H9 (cell line): ENCODE data around the gene CBX3. TPM values are rescaled to one million over a fixed set of nuclear protein-coding genes. Genes with fewer than 3 reads are reported as not detected.

Experiments
- DNase-seq: peaks from one replicate; pipeline ENCODE4 v3.0.0-alpha.2; 2017
- H2AFZ ChIP-seq: one replicate; pipeline ENCODE4 v1.6.1; 2013; ENCODE audit warnings: mild to moderate bottlenecking, low read length, control low read depth, moderate library complexity
- H2AK5ac ChIP-seq: 2 replicates; pipeline ENCODE4 v1.6.1; 2013; ENCODE audit warnings: low read length, control low read depth, mixed read lengths; ENCODE audit not compliant: insufficient read length
- H2BK120ac ChIP-seq: one replicate; pipeline ENCODE4 v1.6.1; 2013; ENCODE audit warnings: low read depth, mild to moderate bottlenecking, low read length, control low read depth, inconsistent platforms; ENCODE audit not compliant: poor library complexity, severe bottlenecking
- H2BK12ac ChIP-seq: 2 replicates; pipeline ENCODE4 v1.6.1; 2013; ENCODE audit warnings: low read length, control low read depth, mixed read lengths, low read depth; ENCODE audit not compliant: insufficient read length
- H2BK15ac ChIP-seq: 2 replicates; pipeline ENCODE4 v1.6.1; 2013; ENCODE audit warnings: low read depth, low read length, control low read depth
- H2BK20ac ChIP-seq: one replicate; pipeline ENCODE4 v1.6.1; 2013; ENCODE audit warnings: low read depth, mild to moderate bottlenecking, low read length, control low read depth, inconsistent platforms; ENCODE audit not compliant: poor library complexity, severe bottlenecking
- H2BK5ac ChIP-seq: 2 replicates; pipeline ENCODE4 v1.6.1; 2013; ENCODE audit warnings: low read length, control low read depth, mixed read lengths; ENCODE audit not compliant: insufficient read length
- H3K14ac ChIP-seq: 2 replicates; pipeline ENCODE4 v1.6.1; 2013; ENCODE audit warnings: low read length, control low read depth; ENCODE audit not compliant: insufficient read depth
- H3K18ac ChIP-seq: 2 replicates; pipeline ENCODE4 v1.6.1; 2013; ENCODE audit warnings: low read depth, mild to moderate bottlenecking, mixed read lengths, low read length, control low read depth; ENCODE audit not compliant: insufficient read length
- H3K23ac ChIP-seq: 2 replicates; pipeline ENCODE4 v1.6.1; 2013; ENCODE audit warnings: low read length, control low read depth, mixed read lengths, low read depth; ENCODE audit not compliant: insufficient read length
- H3K23me2 ChIP-seq: 2 replicates; pipeline ENCODE4 v1.6.1; 2013; ENCODE audit warnings: low read depth, mild to moderate bottlenecking, mixed read lengths, low read length, control low read depth; ENCODE audit not compliant: insufficient read length, poor library complexity, severe bottlenecking
- H3K27ac ChIP-seq: 2 replicates; pipeline ENCODE4 v1.5.1; 2013; ENCODE audit warnings: low read length, control low read depth, mixed read lengths, low read depth; ENCODE audit not compliant: insufficient read length
- H3K27me3 ChIP-seq: 2 replicates; pipeline ENCODE4 v1.6.1; 2013; ENCODE audit warnings: low read length, control low read depth, inconsistent platforms; ENCODE audit not compliant: insufficient read depth
- H3K4ac ChIP-seq: 2 replicates; pipeline ENCODE4 v1.6.1; 2013; ENCODE audit warnings: low read depth, mild to moderate bottlenecking, control low read depth, inconsistent platforms, low read length, moderate library complexity
- H3K4me1 ChIP-seq: 2 replicates; pipeline ENCODE4 v1.6.1; 2013; ENCODE audit warnings: low read length, control low read depth, inconsistent platforms; ENCODE audit not compliant: insufficient read depth
- H3K4me2 ChIP-seq: 2 replicates; pipeline ENCODE4 v1.6.1; 2013; ENCODE audit warnings: low read length, control low read depth, mixed read lengths; ENCODE audit not compliant: insufficient read length, insufficient read depth
- H3K56ac ChIP-seq: 2 replicates; pipeline ENCODE4 v1.6.1; 2013; ENCODE audit warnings: low read depth, mild to moderate bottlenecking, mixed read lengths, low read length, control low read depth; ENCODE audit not compliant: insufficient read length
- H3K79me1 ChIP-seq: 2 replicates; pipeline ENCODE4 v1.6.1; 2013; ENCODE audit warnings: low read depth, mild to moderate bottlenecking, moderate library complexity, low read length, control low read depth, inconsistent platforms; ENCODE audit not compliant: insufficient read depth, poor library complexity, severe bottlenecking
- H3K79me2 ChIP-seq: 2 replicates; pipeline ENCODE4 v1.6.1; 2013; ENCODE audit warnings: low read length, control low read depth, inconsistent platforms; ENCODE audit not compliant: insufficient read depth
- H3K9ac ChIP-seq: 2 replicates; pipeline ENCODE4 v1.6.1; 2013; ENCODE audit warnings: low read length, control low read depth, mixed read lengths; ENCODE audit not compliant: insufficient read length; ENCODE audit errors: extremely low read depth
- H3K9me3 ChIP-seq: one replicate; pipeline ENCODE4 v1.6.1; 2013; ENCODE audit warnings: low read depth, low read length, inconsistent platforms; ENCODE audit not compliant: control insufficient read depth
- H3T11ph ChIP-seq: one replicate; pipeline ENCODE4 v1.6.1; 2013; ENCODE audit warnings: mild to moderate bottlenecking, low read length, control low read depth, inconsistent platforms
- H4K20me1 ChIP-seq: one replicate; pipeline ENCODE4 v1.6.1; 2013; ENCODE audit not compliant: control insufficient read depth, insufficient read length, insufficient read depth
- H4K5ac ChIP-seq: 2 replicates; pipeline ENCODE4 v1.6.1; 2013; ENCODE audit warnings: low read depth, mild to moderate bottlenecking, mixed read lengths, low read length, control low read depth; ENCODE audit not compliant: insufficient read length
- H4K8ac ChIP-seq: replicated peaks from 2 replicates; pipeline ENCODE4 v1.6.1; 2013; ENCODE audit warnings: low read length, control low read depth, mixed read lengths, low read depth; ENCODE audit not compliant: insufficient read length
- H4K91ac ChIP-seq: 2 replicates; pipeline ENCODE4 v1.6.1; 2013; ENCODE audit warnings: low read depth, mild to moderate bottlenecking, moderate library complexity, mixed read lengths, low read length, control low read depth; ENCODE audit not compliant: insufficient read length
- H3K27ac Mint-ChIP-seq, 3 experiments: 2 replicates in 2 of 3; 3 replicates in 1 of 3; pipeline ENCODE4 v1.8.0; 2020 to 2021; ENCODE audit warnings: mixed read lengths in 3 of 3, mild to moderate bottlenecking in 1 of 3, moderate library complexity in 1 of 3
- H3K27me3 Mint-ChIP-seq: 2 replicates; pipeline ENCODE4 v1.8.0; 2021; ENCODE audit warnings: low read depth, mild to moderate bottlenecking, moderate library complexity, mixed read lengths
- H3K36me3 Mint-ChIP-seq, 3 experiments: 2 replicates in 2 of 3; 3 replicates in 1 of 3; pipeline ENCODE4 v1.8.0; 2020 to 2021; ENCODE audit warnings: low read depth in 3 of 3, mixed read lengths in 3 of 3; ENCODE audit not compliant: insufficient read depth in 1 of 3
- H3K4me1 Mint-ChIP-seq, 2 experiments: 2 replicates each; pipeline ENCODE4 v1.8.0; 2020; ENCODE audit warnings: mixed read lengths in 2 of 2
- H3K4me3 Mint-ChIP-seq, 2 experiments: 2 replicates in 1 of 2; 3 replicates in 1 of 2; pipeline ENCODE4 v1.8.0; 2020 to 2021; ENCODE audit warnings: mild to moderate bottlenecking in 2 of 2, mixed read lengths in 2 of 2, moderate library complexity in 1 of 2
- H3K9me3 Mint-ChIP-seq, 2 experiments: 2 replicates in 1 of 2; 3 replicates in 1 of 2; pipeline ENCODE4 v1.8.0; 2020; ENCODE audit warnings: mild to moderate bottlenecking in 2 of 2, mixed read lengths in 2 of 2, moderate library complexity in 1 of 2
- WGBS: extraction: QIAGEN DNeasy Blood & Tissue Kit; methylation state at CpG from one replicate; pipeline ENCODE4 v1.1.7; 2013; ENCODE audit warnings: missing lambda C conversion rate, low lambda C conversion rate, mixed read lengths; ENCODE audit not compliant: insufficient read length; ENCODE audit errors: extremely low coverage; 5-methylcytosine and 5-hydroxymethylcytosine counted together
- total RNA-seq: library from RNA; stranded (reverse); gene quantifications from 2 replicates; pipeline ENCODE4 v1.2.1, GENCODE V29; 2021
- TF ChIP-seq, protein P1 (sequence below): fragments of 200-600 bp; sonication (generic); conservative IDR thresholded peaks from 3 replicates; pipeline ENCODE4 v1.8.0; 2021; ENCODE audit warnings: antibody characterized with exemption, mild to moderate bottlenecking

The CBX3 gene
- total RNA-seq, 1 experiment from 2014 or later: 288 TPM

DNA sequence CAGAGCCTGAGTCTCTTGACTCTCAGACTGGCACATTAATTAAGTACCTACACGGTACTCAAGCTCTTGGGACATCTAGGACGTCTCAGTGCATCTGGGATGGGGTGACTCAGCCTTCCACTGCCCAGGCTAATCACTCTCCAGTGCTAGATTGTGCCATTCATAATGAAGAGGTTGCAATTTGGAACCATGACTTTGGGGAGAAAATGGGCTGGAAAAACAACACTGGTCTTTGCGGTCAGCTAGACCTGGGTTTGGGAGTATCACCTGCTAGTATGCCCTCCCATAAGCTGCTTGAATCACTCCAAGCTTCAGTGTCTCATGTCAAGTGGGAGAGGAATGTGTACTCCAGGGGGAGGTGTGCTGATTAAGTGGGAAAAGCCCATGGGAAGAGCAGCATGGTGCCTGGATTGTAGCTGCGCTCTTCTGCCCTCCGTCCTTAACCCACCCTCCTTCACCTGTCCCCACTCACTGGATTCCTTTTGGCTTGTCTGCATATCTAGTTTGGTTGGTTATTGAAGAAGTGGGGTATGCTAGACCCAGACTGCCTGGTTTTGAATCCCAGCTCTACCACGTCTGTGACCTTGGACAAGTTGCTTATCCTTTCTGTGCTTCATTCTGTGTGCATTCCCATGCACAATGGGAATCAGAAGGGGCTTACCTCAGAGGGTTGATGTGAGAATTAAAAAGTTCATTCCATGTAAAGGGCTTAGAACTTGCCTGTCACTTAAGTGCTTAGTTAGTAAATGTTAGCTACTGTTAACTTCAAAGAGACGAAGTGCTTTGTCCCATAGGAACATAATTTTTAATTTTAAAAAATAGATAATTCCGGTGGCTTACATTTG is 45.8 kb upstream of the CBX3 start:
- H3K4me2 ChIP-seq: peak overlapping the region; percentile 50
- peaks cover under 1 to 42% (median under 1%) of the 10 kb centered on the region in 3 experiments; a peak in 4 of 7 replicates for H3K36me3 Mint-ChIP-seq

More for the DNA sequence above, 45.8 kb upstream of the CBX3 start:
- Histone ChIP-seq H3T11ph (no peak overlapping the region), H3K18ac (no peak overlapping the region), H2BK12ac (peak overlapping the region; percentile 2), H3K14ac (0 out of 2 replicates have a peak overlapping the region, but pooled peaks have one; percentile 4), H4K5ac (no peak overlapping the region), H3K4me1 (peaks cover 36% of the 10 kb centered on the region), H3K9ac (peak overlapping the region; percentile 29), H3K9me3 (no peaks in the 10 kb centered on the region), H2BK15ac (no peak overlapping the region), H3K56ac (no peak overlapping the region), H3K4ac (no peak overlapping the region), H2BK20ac (no peak overlapping the region), H2BK5ac (no peak overlapping the region), H3K79me2 (peaks cover 67% of the 10 kb centered on the region), H3K27me3 (no peaks in the 10 kb centered on the region), H4K20me1 (no peaks in the 10 kb centered on the region), H2BK120ac (no peak overlapping the region), H2AFZ (no peak overlapping the region), H4K91ac (no peak overlapping the region), H2AK5ac (no peak overlapping the region), H3K23me2 (peaks cover 11% of the 10 kb centered on the region), H3K23ac (no peak overlapping the region), H3K79me1 (peaks cover 7% of the 10 kb centered on the region), H4K8ac (no peak overlapping the region), H3K27ac (no peak overlapping the region)
- TF ChIP-seq, protein P1, sequence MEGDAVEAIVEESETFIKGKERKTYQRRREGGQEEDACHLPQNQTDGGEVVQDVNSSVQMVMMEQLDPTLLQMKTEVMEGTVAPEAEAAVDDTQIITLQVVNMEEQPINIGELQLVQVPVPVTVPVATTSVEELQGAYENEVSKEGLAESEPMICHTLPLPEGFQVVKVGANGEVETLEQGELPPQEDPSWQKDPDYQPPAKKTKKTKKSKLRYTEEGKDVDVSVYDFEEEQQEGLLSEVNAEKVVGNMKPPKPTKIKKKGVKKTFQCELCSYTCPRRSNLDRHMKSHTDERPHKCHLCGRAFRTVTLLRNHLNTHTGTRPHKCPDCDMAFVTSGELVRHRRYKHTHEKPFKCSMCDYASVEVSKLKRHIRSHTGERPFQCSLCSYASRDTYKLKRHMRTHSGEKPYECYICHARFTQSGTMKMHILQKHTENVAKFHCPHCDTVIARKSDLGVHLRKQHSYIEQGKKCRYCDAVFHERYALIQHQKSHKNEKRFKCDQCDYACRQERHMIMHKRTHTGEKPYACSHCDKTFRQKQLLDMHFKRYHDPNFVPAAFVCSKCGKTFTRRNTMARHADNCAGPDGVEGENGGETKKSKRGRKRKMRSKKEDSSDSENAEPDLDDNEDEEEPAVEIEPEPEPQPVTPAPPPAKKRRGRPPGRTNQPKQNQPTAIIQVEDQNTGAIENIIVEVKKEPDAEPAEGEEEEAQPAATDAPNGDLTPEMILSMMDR: no peak
- WGBS: no CpG with 5 or more reads among the region's 8 CpGs
- H3K4me1 Mint-ChIP-seq: peaks cover 74 to 82% of the 10 kb centered on the region in 2 experiments
- peak; percentile 39 for DNase-seq
- H3K4me3 Mint-ChIP-seq: peak overlapping the region; percentile 47 to 100
- peaks cover 17% of the 10 kb centered on the region for H3K27me3 Mint-ChIP-seq
- H3K9me3 Mint-ChIP-seq: no peaks in the 10 kb centered on the region; a peak in 1 of 5 replicates
- peak overlapping the region in 1 of 3 experiments; percentile 100; a peak in 4 of 7 replicates for H3K27ac Mint-ChIP-seq
